Adrenal gland (tissue), 5 donors: ENCODE results near the gene LRIT3.

ENCODE experiments used
- POLR2A ChIP-seq, 2 donors: fragments of 450-650 bp; IDR thresholded peaks; one replicate each; pipeline ENCODE4 v1.6.1; 2017; ENCODE audit warnings: antibody characterized with exemption in 2 of 2, mild to moderate bottlenecking in 2 of 2, moderate library complexity in 1 of 2
- TF ChIP-seq, protein P1 (sequence below), 6 experiments: fragments of 450-650 bp in 4 of 6; fragments of 200-600 bp in 2 of 6; sonication (generic) in 1 of 6; IDR thresholded peaks; 1 replicate in 5 of 6; 2 replicates in 1 of 6; pipeline versions ENCODE4 v1.5.1 to v1.8.0; 2016 to 2021; ENCODE audit warnings: antibody characterized with exemption in 6 of 6, mild to moderate bottlenecking in 2 of 6, moderate library complexity in 1 of 6
- donor health status: DM: no; HTN: no; CAD: no.

DNA sequence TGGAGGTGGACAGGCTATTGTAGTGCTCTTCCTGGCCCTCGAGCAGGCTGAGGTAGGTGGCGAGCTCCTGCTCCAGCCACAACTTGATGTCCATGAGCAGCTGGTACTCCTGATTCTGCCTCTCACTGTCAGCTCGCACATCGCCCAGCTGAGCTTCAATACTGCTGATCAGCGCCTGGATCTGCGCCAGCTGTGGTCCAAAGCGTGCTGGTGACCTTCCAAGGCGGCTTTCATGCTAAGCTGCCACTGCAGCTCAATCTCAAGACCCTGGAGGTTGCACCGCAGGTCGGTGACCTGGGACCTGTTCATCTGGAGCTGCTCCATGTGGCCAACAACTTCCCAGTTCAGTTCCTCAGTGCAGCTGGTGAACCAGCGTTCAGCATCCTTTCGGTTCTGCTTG lies 31.2 kb downstream of the LRIT3 start:
- TF ChIP-seq POLR2A (IDR thresholded peaks at IDR 0.05), result no peak
- TF ChIP-seq, protein P1, sequence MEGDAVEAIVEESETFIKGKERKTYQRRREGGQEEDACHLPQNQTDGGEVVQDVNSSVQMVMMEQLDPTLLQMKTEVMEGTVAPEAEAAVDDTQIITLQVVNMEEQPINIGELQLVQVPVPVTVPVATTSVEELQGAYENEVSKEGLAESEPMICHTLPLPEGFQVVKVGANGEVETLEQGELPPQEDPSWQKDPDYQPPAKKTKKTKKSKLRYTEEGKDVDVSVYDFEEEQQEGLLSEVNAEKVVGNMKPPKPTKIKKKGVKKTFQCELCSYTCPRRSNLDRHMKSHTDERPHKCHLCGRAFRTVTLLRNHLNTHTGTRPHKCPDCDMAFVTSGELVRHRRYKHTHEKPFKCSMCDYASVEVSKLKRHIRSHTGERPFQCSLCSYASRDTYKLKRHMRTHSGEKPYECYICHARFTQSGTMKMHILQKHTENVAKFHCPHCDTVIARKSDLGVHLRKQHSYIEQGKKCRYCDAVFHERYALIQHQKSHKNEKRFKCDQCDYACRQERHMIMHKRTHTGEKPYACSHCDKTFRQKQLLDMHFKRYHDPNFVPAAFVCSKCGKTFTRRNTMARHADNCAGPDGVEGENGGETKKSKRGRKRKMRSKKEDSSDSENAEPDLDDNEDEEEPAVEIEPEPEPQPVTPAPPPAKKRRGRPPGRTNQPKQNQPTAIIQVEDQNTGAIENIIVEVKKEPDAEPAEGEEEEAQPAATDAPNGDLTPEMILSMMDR (IDR thresholded peaks at IDR 0.05), result no peak
